B cell (primary cell): ENCODE results near the gene CHST9. TPM values are rescaled to one million over a fixed set of nuclear protein-coding genes. Genes with fewer than 3 reads are reported as not detected.

Experiments
- ATAC-seq: fragments of 200-7000 bp; cut with Tn5 transposase; one replicate; pipeline ENCODE4 v1.10.0; 2021; ENCODE audit warnings: low read depth, mild to moderate bottlenecking, moderate number of reproducible peaks, moderate library complexity
- CTCF ChIA-PET: fragments of 350-600 bp; sonication (Branson Sonifier 250); formaldehyde crosslinking; loops from one replicate; lab custom pipeline; 2021; ENCODE audit warnings: antibody characterized with exemption, inconsistent platforms; lab: Charles Lee
- POLR2A ChIA-PET: fragments of 350-600 bp; sonication (Branson Sonifier 250); formaldehyde crosslinking; loops from one replicate; lab custom pipeline; 2021; ENCODE audit warnings: antibody characterized with exemption; lab: Charles Lee
- DNase-seq: peaks from one replicate; pipeline ENCODE4 v3.0.0; 2013
- H2AFZ ChIP-seq: 2 replicates; pipeline ENCODE4 v1.6.1; 2012; ENCODE audit warnings: mild to moderate bottlenecking, low read depth, low read length; ENCODE audit not compliant: insufficient read depth, poor library complexity, severe bottlenecking
- H3K27ac ChIP-seq, 2 donors: 1 replicate in 1 of 2; 2 replicates in 1 of 2; pipeline ENCODE4 v1.5.1; 2012 to 2013; ENCODE audit warnings: low read length in 2 of 2, mild to moderate bottlenecking in 2 of 2, moderate library complexity in 1 of 2
- H3K27me3 ChIP-seq, 4 experiments: fragments of 200-600 bp in 1 of 4; sonication (generic) in 1 of 4; replicated peaks in 1 of 4; 1 replicate in 2 of 4; 2 replicates in 2 of 4; pipeline versions ENCODE4 v1.6.1 to v1.7.0; 2013 to 2016; ENCODE audit warnings: low read length in 3 of 4, mild to moderate bottlenecking in 2 of 4, mixed read lengths in 1 of 4, moderate library complexity in 1 of 4; ENCODE audit not compliant: insufficient read depth in 4 of 4, control insufficient read depth in 3 of 4; ENCODE audit errors: control extremely low read depth in 1 of 4
- H3K36me3 ChIP-seq, 2 experiments: replicated peaks in 1 of 2; 1 replicate in 1 of 2; 2 replicates in 1 of 2; pipeline versions ENCODE4 v1.6.1 to v1.7.1; 2013; ENCODE audit warnings: low read length in 1 of 2; ENCODE audit not compliant: insufficient read depth in 2 of 2, control insufficient read depth in 1 of 2; ENCODE audit errors: control extremely low read depth in 1 of 2, extremely low read depth in 1 of 2
- H3K4me1 ChIP-seq, 2 donors: fragments of 200-600 bp in 1 of 2; sonication (generic) in 1 of 2; 1 replicate in 1 of 2; 2 replicates in 1 of 2; pipeline versions ENCODE4 v1.5.1 to v1.6.1; 2013 to 2017; ENCODE audit warnings: low read length in 2 of 2; ENCODE audit not compliant: control insufficient read depth in 2 of 2, insufficient read depth in 2 of 2
- H3K4me2 ChIP-seq: replicated peaks from 2 replicates; pipeline ENCODE3; 2012; ENCODE audit warnings: mild to moderate bottlenecking, low read depth, low read length; ENCODE audit not compliant: poor library complexity, severe bottlenecking
- H3K4me3 ChIP-seq, 5 experiments: fragments of 200-600 bp in 1 of 5; sonication (generic) in 1 of 5; 1 replicate in 3 of 5; 2 replicates in 2 of 5; pipeline versions ENCODE4 v1.5.1 to v1.7.0; 2011 to 2016; ENCODE audit warnings: low read length in 4 of 5, mild to moderate bottlenecking in 4 of 5, low read depth in 2 of 5, control low read depth in 1 of 5, moderate library complexity in 1 of 5; ENCODE audit not compliant: insufficient read depth in 1 of 5; ENCODE audit errors: control extremely low read depth in 1 of 5, extremely low read depth in 1 of 5
- H3K79me2 ChIP-seq: fragments of 200-600 bp; sonication (generic); one replicate; pipeline ENCODE4 v1.6.0; 2016; ENCODE audit warnings: low read length; ENCODE audit not compliant: control insufficient read depth, insufficient read depth
- H3K9ac ChIP-seq: fragments of 200-600 bp; sonication (generic); 2 replicates; pipeline ENCODE4 v1.6.1; 2017; ENCODE audit warnings: mild to moderate bottlenecking, low read length, moderate library complexity
- H3K9me3 ChIP-seq, 3 donors: one replicate each; pipeline versions ENCODE4 v1.6.1 to v1.7.1; 2013; ENCODE audit warnings: low read length in 2 of 3; ENCODE audit not compliant: control insufficient read depth in 2 of 3, insufficient read depth in 1 of 3; ENCODE audit errors: control extremely low read depth in 1 of 3
- H4K20me1 ChIP-seq: 2 replicates; pipeline ENCODE4 v1.6.0; 2012; ENCODE audit warnings: mild to moderate bottlenecking, low read length; ENCODE audit not compliant: insufficient read depth, control insufficient read depth, poor library complexity, severe bottlenecking
- H3K27ac Mint-ChIP-seq: one replicate; pipeline ENCODE4 v1.8.0; 2021; ENCODE audit warnings: mixed read lengths
- H3K27me3 Mint-ChIP-seq: one replicate; pipeline ENCODE4 v1.8.0; 2021; ENCODE audit warnings: mixed read lengths
- H3K4me1 Mint-ChIP-seq: one replicate; pipeline ENCODE4 v1.8.0; 2021; ENCODE audit warnings: mixed read lengths
- H3K4me3 Mint-ChIP-seq: one replicate; pipeline ENCODE4 v1.8.0; 2021; ENCODE audit warnings: mixed read lengths
- H3K9me3 Mint-ChIP-seq: one replicate; pipeline ENCODE4 v1.8.0; 2022; ENCODE audit warnings: mixed read lengths; ENCODE audit not compliant: insufficient read depth
- CTCF ChIP-seq: fragments of 200-600 bp; IDR thresholded peaks from one replicate; pipeline ENCODE4 v1.8.0; 2022; ENCODE audit warnings: antibody characterized with exemption, mild to moderate bottlenecking
- EZH2 ChIP-seq: IDR thresholded peaks from 2 replicates; pipeline ENCODE4 v1.6.1; 2012; ENCODE audit warnings: borderline replicate concordance, low read depth, mild to moderate bottlenecking, moderate library complexity, low read length; ENCODE audit not compliant: insufficient read depth, poor library complexity, severe bottlenecking
- WGBS: methylation state at CpG from one replicate; pipeline ENCODE4 v1.1.5; 2013; ENCODE audit warnings: missing lambda C conversion rate; ENCODE audit not compliant: insufficient coverage; 5-methylcytosine and 5-hydroxymethylcytosine counted together
- intact Hi-C: fragments of 100-400 bp; cut with micrococcal nuclease; formaldehyde crosslinking; loops from one replicate; pipeline ENCODE4 v1.10.0; 2022
- polyA plus RNA-seq: library from polyadenylated mRNA; depleted of rRNA; stranded (reverse); fragments of >200 nt; gene quantifications from 2 replicates; pipeline ENCODE4 v1.2.3, GENCODE V29; 2012
- total RNA-seq, 2 donors: library from RNA; stranded (reverse); fragments of 120-200 nt in 1 of 2; gene quantifications; 1 replicate in 1 of 2; 2 replicates in 1 of 2; pipeline versions ENCODE4 v1.2.3 to v1.2.4, GENCODE V29; 2013 to 2022

CHST9 gene
- total and polyA plus RNA-seq, 2 donors (not counting 1 experiment from before 2014, with no cell fraction given), result not detected

DNA sequence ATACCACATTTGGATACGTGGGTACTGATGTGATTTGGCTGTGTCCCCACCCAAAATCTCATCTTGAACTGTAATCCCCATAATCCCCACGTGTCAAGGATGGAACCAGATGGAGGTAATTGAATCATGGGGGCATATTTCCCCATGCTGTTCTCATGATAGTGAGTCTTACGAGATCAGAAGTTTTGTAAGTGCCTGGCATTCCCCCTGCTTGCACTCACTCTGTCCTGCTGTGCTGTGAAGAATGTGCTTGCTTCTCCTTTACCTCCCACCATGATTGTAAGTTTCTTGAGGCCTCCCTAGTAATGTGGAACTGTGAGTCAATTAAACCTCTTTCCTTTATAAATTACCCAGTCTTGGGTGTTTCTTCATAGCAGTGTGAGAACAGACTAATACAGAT lies 70.3 kb downstream of the CHST9 start:
- H3K27ac ChIP-seq, result no peak overlapping the region
- WGBS, result no CpG with 5 or more reads among the region's 3 CpGs
- no peak for TF ChIP-seq CTCF
- no peak for TF ChIP-seq EZH2
- no peaks in the 10 kb centered on the region for H3K4me1 ChIP-seq
- ChIA-PET CTCF (no interaction called here), POLR2A (no interaction called here)
- DNase-seq, result no peak
- H3K36me3 ChIP-seq, result no peaks in the 10 kb centered on the region
- H2AFZ ChIP-seq, result no peak overlapping the region
- no peak overlapping the region for H3K9ac ChIP-seq
- H3K27me3 ChIP-seq, result no peaks in the 10 kb centered on the region
- no peak for ATAC-seq
- H3K9me3 Mint-ChIP-seq, result no peaks in the 10 kb centered on the region
- H3K4me1 Mint-ChIP-seq, result no peaks in the 10 kb centered on the region
- peaks cover 3% of the 10 kb centered on the region for H3K27me3 Mint-ChIP-seq
- no peak overlapping the region for H3K4me3 Mint-ChIP-seq
- no peak overlapping the region for H3K4me3 ChIP-seq
- no peak overlapping the region for H3K4me2 ChIP-seq
- intact Hi-C loops, result no loop called here
- no peaks in the 10 kb centered on the region for H4K20me1 ChIP-seq
- H3K9me3 ChIP-seq, result peaks cover 0 to 4% (median 2%) of the 10 kb centered on the region in 3 donors
- no peaks in the 10 kb centered on the region for H3K79me2 ChIP-seq
- no peak overlapping the region for H3K27ac Mint-ChIP-seq

DNA sequence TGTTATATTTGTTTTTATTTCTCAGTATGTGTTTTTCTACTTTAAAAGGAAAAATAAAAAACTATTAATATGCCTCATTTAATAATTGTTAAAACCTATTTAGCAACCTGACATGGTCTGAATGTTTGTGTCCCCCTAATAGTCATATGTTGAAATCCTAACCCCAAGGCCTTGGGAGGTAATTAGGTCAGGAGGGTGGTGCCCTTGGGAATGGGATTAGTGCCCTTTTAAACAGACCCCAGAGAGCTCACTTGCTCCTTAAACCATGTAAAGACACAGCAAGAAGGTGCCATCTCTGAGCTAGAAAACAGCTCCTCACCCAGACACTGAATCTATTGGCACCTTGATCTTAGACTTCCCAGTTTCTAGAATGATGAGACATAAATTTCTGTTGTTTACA lies 71.8 kb downstream of the CHST9 start:
- no peak for ATAC-seq
- H3K27me3 Mint-ChIP-seq, result no peaks in the 10 kb centered on the region
- H3K4me2 ChIP-seq, result no peak overlapping the region

More for the DNA sequence above, 71.8 kb downstream of the CHST9 start:
- no peak for DNase-seq
- Histone ChIP-seq H3K4me3 (no peak overlapping the region), H3K36me3 (no peaks in the 10 kb centered on the region), H3K9me3 (peaks cover 0 to 4% (median 2%) of the 10 kb centered on the region in 3 donors), H3K79me2 (no peaks in the 10 kb centered on the region), H3K4me1 (no peaks in the 10 kb centered on the region), H3K27me3 (no peaks in the 10 kb centered on the region), H4K20me1 (no peaks in the 10 kb centered on the region), H2AFZ (no peak overlapping the region), H3K9ac (no peak overlapping the region), H3K27ac (no peak overlapping the region)
- ChIA-PET CTCF (no interaction called here), POLR2A (no interaction called here)
- H3K4me1 Mint-ChIP-seq, result no peaks in the 10 kb centered on the region
- intact Hi-C loops, result no loop called here
- H3K4me3 Mint-ChIP-seq, result no peak overlapping the region
- no peaks in the 10 kb centered on the region for H3K9me3 Mint-ChIP-seq
- TF ChIP-seq CTCF, result no peak
- no peak for TF ChIP-seq EZH2
- no peak overlapping the region for H3K27ac Mint-ChIP-seq
